ENCODE data around the gene MGAT4A. TPM values are rescaled to one million over a fixed set of nuclear protein-coding genes. Genes with fewer than 3 reads are reported as not detected.

The MGAT4A gene
- polyA plus RNA-seq, 2 of the 4 experiments (the other 2 are of a cell fraction) = 0.61 to 2.6 TPM

DNA sequence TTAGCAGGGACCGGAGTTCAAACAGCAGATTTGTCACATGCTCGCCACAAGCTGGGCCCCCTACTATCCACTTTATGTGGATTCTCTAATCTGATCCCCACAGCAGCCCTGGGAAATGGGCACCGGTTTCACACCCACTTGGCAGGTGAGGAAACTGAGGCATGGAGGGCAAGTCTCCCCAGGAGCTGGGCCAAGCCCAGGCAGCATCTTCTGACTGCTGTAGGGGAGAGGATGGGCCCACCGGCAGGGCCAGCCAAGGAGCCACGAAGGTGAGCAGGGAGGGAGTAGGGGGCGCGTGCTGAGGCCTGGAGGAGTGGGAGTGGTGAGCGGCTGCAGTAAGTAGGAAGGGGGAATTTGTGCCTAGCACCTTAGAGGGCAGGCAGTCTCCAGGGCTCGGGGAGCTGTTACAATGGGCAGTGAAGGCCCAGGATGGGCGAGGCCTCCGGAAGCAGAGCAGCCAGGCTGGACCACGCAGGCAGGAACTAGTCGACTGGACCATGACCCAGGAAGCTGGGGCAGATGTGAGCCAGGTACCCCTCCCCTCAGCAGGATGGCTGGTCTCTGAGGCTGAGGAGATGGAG is 159.7 kb downstream of the MGAT4A start:
- ATAC-seq (no peak), FAIRE-seq (no peak), DNase-seq (ENCODE audit: low read depth in 1 of 2, low spot score in 1 of 2) (no peak)
- ChIA-PET POLR2A (no interaction called here), CTCF (interaction anchor here (2.4 to 5.1 kb wide), 4 partner anchors 8 to 159 kb away, joined by 9 to 20 read pairs (median 16); no protein-coding TSS in a partner anchor)
- no peak overlapping the region for H3K4me3 ChIP-seq
- TF ChIP-seq FOXS1 (CRISPR knock-in tag; IDR thresholded peaks at IDR 0.05) = no peak
- TF ChIP-seq, protein P1, sequence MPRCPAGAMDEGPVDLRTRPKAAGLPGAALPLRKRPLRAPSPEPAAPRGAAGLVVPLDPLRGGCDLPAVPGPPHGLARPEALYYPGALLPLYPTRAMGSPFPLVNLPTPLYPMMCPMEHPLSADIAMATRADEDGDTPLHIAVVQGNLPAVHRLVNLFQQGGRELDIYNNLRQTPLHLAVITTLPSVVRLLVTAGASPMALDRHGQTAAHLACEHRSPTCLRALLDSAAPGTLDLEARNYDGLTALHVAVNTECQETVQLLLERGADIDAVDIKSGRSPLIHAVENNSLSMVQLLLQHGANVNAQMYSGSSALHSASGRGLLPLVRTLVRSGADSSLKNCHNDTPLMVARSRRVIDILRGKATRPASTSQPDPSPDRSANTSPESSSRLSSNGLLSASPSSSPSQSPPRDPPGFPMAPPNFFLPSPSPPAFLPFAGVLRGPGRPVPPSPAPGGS (IDR thresholded peaks at IDR 0.05) = no peak
- TF ChIP-seq HEYL (CRISPR knock-in tag; IDR thresholded peaks at IDR 0.05) = no peak
- TF ChIP-seq CEBPB (IDR thresholded peaks at IDR 0.05) = no peak
- TF ChIP-seq, protein P2, sequence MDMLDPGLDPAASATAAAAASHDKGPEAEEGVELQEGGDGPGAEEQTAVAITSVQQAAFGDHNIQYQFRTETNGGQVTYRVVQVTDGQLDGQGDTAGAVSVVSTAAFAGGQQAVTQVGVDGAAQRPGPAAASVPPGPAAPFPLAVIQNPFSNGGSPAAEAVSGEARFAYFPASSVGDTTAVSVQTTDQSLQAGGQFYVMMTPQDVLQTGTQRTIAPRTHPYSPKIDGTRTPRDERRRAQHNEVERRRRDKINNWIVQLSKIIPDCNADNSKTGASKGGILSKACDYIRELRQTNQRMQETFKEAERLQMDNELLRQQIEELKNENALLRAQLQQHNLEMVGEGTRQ (IDR thresholded peaks at IDR 0.05) = no peak
- TF ChIP-seq NFE2L2 (conservative IDR thresholded peaks at IDR 0.05; ENCODE audit: low read length) = no peak
- no peak for TF ChIP-seq CHD4 (IDR thresholded peaks at IDR 0.05; ENCODE audit: borderline replicate concordance)
- no peak for TF ChIP-seq FOSB (CRISPR knock-in tag; IDR thresholded peaks at IDR 0.05)
- TF ChIP-seq HOXB13 (CRISPR knock-in tag; IDR thresholded peaks at IDR 0.05; ENCODE audit: low read depth) = no peak
- TF ChIP-seq EP300 (IDR thresholded peaks at IDR 0.05) = no peak
- TF ChIP-seq, protein P3, sequence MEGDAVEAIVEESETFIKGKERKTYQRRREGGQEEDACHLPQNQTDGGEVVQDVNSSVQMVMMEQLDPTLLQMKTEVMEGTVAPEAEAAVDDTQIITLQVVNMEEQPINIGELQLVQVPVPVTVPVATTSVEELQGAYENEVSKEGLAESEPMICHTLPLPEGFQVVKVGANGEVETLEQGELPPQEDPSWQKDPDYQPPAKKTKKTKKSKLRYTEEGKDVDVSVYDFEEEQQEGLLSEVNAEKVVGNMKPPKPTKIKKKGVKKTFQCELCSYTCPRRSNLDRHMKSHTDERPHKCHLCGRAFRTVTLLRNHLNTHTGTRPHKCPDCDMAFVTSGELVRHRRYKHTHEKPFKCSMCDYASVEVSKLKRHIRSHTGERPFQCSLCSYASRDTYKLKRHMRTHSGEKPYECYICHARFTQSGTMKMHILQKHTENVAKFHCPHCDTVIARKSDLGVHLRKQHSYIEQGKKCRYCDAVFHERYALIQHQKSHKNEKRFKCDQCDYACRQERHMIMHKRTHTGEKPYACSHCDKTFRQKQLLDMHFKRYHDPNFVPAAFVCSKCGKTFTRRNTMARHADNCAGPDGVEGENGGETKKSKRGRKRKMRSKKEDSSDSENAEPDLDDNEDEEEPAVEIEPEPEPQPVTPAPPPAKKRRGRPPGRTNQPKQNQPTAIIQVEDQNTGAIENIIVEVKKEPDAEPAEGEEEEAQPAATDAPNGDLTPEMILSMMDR (IDR thresholded peaks at IDR 0.05) = no peak
- TF ChIP-seq EHF (CRISPR knock-in tag; IDR thresholded peaks at IDR 0.05) = no peak
- no peak for TF ChIP-seq ZNF302 (CRISPR knock-in tag; IDR thresholded peaks at IDR 0.05)
- TF ChIP-seq RAD21 (conservative IDR thresholded peaks at IDR 0.05 in 1 of 2, IDR thresholded peaks at IDR 0.05 in 1 of 2) = no peak
- TF ChIP-seq, protein P4, sequence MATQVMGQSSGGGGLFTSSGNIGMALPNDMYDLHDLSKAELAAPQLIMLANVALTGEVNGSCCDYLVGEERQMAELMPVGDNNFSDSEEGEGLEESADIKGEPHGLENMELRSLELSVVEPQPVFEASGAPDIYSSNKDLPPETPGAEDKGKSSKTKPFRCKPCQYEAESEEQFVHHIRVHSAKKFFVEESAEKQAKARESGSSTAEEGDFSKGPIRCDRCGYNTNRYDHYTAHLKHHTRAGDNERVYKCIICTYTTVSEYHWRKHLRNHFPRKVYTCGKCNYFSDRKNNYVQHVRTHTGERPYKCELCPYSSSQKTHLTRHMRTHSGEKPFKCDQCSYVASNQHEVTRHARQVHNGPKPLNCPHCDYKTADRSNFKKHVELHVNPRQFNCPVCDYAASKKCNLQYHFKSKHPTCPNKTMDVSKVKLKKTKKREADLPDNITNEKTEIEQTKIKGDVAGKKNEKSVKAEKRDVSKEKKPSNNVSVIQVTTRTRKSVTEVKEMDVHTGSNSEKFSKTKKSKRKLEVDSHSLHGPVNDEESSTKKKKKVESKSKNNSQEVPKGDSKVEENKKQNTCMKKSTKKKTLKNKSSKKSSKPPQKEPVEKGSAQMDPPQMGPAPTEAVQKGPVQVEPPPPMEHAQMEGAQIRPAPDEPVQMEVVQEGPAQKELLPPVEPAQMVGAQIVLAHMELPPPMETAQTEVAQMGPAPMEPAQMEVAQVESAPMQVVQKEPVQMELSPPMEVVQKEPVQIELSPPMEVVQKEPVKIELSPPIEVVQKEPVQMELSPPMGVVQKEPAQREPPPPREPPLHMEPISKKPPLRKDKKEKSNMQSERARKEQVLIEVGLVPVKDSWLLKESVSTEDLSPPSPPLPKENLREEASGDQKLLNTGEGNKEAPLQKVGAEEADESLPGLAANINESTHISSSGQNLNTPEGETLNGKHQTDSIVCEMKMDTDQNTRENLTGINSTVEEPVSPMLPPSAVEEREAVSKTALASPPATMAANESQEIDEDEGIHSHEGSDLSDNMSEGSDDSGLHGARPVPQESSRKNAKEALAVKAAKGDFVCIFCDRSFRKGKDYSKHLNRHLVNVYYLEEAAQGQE (IDR thresholded peaks at IDR 0.05) = no peak
- no peak for TF ChIP-seq ZC3H11A (IDR thresholded peaks at IDR 0.05)
- TF ChIP-seq, protein P5, sequence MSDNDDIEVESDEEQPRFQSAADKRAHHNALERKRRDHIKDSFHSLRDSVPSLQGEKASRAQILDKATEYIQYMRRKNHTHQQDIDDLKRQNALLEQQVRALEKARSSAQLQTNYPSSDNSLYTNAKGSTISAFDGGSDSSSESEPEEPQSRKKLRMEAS (IDR thresholded peaks at IDR 0.05) = no peak
- TF ChIP-seq TFCP2L1 (CRISPR knock-in tag; IDR thresholded peaks at IDR 0.05) = no peak
- TF ChIP-seq, protein P6, sequence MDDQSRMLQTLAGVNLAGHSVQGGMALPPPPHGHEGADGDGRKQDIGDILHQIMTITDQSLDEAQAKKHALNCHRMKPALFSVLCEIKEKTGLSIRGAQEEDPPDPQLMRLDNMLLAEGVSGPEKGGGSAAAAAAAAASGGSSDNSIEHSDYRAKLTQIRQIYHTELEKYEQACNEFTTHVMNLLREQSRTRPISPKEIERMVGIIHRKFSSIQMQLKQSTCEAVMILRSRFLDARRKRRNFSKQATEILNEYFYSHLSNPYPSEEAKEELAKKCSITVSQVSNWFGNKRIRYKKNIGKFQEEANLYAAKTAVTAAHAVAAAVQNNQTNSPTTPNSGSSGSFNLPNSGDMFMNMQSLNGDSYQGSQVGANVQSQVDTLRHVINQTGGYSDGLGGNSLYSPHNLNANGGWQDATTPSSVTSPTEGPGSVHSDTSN (IDR thresholded peaks at IDR 0.05) = no peak
- H3K27ac ChIP-seq = no peak overlapping the region
- WGBS (ENCODE audit: missing lambda C conversion rate) = 94% methylated on average over 13 of the region's 13 CpGs
- no peak overlapping the region for H3K4me2 ChIP-seq
- no peaks in the 10 kb centered on the region for H3K4me1 ChIP-seq
- H3K9me3 ChIP-seq = no peaks in the 10 kb centered on the region

Measured in A549 (cell line).